Trophoblast cell (in vitro differentiated cells and primary cell): ENCODE data around the gene CNN2. TPM values are rescaled to one million over a fixed set of nuclear protein-coding genes. Genes with fewer than 3 reads are reported as not detected.

Experiments
- DNase-seq, 2 donors: peaks; one replicate each; pipeline ENCODE4 v3.0.0-alpha.2; 2016
- H2AFZ ChIP-seq: 2 replicates; pipeline ENCODE4 v1.6.1; 2013; ENCODE audit warnings: low read length, moderate library complexity, mild to moderate bottlenecking; ENCODE audit not compliant: insufficient read depth, poor library complexity
- H2AK5ac ChIP-seq: 2 replicates; pipeline ENCODE4 v1.6.1; 2013; ENCODE audit warnings: mild to moderate bottlenecking, low read length
- H2BK120ac ChIP-seq: 2 replicates; pipeline ENCODE4 v1.6.1; 2013; ENCODE audit warnings: low read length, mild to moderate bottlenecking, moderate library complexity; ENCODE audit not compliant: insufficient read depth, poor library complexity
- H2BK12ac ChIP-seq: 2 replicates; pipeline ENCODE4 v1.6.1; 2013; ENCODE audit warnings: mild to moderate bottlenecking, low read length, moderate library complexity
- H2BK5ac ChIP-seq: 2 replicates; pipeline ENCODE4 v1.6.1; 2013; ENCODE audit warnings: low read length, low read depth, moderate library complexity, mild to moderate bottlenecking; ENCODE audit not compliant: poor library complexity
- H3K14ac ChIP-seq: 2 replicates; pipeline ENCODE4 v1.6.1; 2013; ENCODE audit warnings: mild to moderate bottlenecking, low read length
- H3K18ac ChIP-seq: 2 replicates; pipeline ENCODE4 v1.6.1; 2013; ENCODE audit warnings: mild to moderate bottlenecking, low read length
- H3K23ac ChIP-seq: 2 replicates; pipeline ENCODE4 v1.6.1; 2013; ENCODE audit warnings: low read length
- H3K27ac ChIP-seq: 2 replicates; pipeline ENCODE4 v1.5.1; 2013; ENCODE audit warnings: low read depth, mild to moderate bottlenecking, inconsistent platforms, low read length, moderate library complexity
- H3K27me3 ChIP-seq: 2 replicates; pipeline ENCODE4 v1.6.1; 2013; ENCODE audit warnings: inconsistent platforms, mild to moderate bottlenecking, low read length, moderate library complexity; ENCODE audit not compliant: insufficient read depth
- H3K36me3 ChIP-seq, 2 experiments: 1 replicate in 1 of 2; 2 replicates in 1 of 2; pipeline ENCODE4 v1.6.1; 2013; ENCODE audit warnings: low read length in 2 of 2, mild to moderate bottlenecking in 2 of 2, moderate library complexity in 1 of 2; ENCODE audit not compliant: insufficient read depth in 2 of 2, control insufficient read depth in 1 of 2
- H3K4ac ChIP-seq: 2 replicates; pipeline ENCODE4 v1.6.1; 2013; ENCODE audit warnings: low read depth, mild to moderate bottlenecking, low read length, moderate library complexity
- H3K4me1 ChIP-seq, 2 experiments: 1 replicate in 1 of 2; 2 replicates in 1 of 2; pipeline ENCODE4 v1.6.1; 2013; ENCODE audit warnings: low read length in 2 of 2, mild to moderate bottlenecking in 2 of 2, moderate library complexity in 1 of 2; ENCODE audit not compliant: insufficient read depth in 2 of 2, control insufficient read depth in 1 of 2
- H3K4me2 ChIP-seq: 2 replicates; pipeline ENCODE4 v1.6.1; 2013; ENCODE audit warnings: inconsistent platforms, mild to moderate bottlenecking, low read length, moderate library complexity
- H3K4me3 ChIP-seq: 2 replicates; pipeline ENCODE4 v1.5.1; 2013; ENCODE audit warnings: mild to moderate bottlenecking, low read depth, low read length, inconsistent platforms
- H3K79me1 ChIP-seq: one replicate; pipeline ENCODE4 v1.6.1; 2013; ENCODE audit warnings: low read length
- H3K79me2 ChIP-seq: 2 replicates; pipeline ENCODE4 v1.6.1; 2013; ENCODE audit warnings: low read length, mild to moderate bottlenecking; ENCODE audit not compliant: control insufficient read depth, insufficient read depth, poor library complexity
- H3K9ac ChIP-seq: 2 replicates; pipeline ENCODE4 v1.6.1; 2013; ENCODE audit warnings: mild to moderate bottlenecking, low read length
- H3K9me3 ChIP-seq: 2 replicates; pipeline ENCODE4 v1.6.1; 2013; ENCODE audit warnings: low read depth, mild to moderate bottlenecking, control low read depth, inconsistent platforms, low read length; ENCODE audit not compliant: insufficient read depth
- H4K12ac ChIP-seq: 2 replicates; pipeline ENCODE4 v1.6.1; 2013; ENCODE audit warnings: low read depth, mild to moderate bottlenecking, low read length, moderate library complexity
- H4K8ac ChIP-seq: 2 replicates; pipeline ENCODE4 v1.6.1; 2013; ENCODE audit warnings: low read depth, mild to moderate bottlenecking, low read length, moderate library complexity
- H4K91ac ChIP-seq: one replicate; pipeline ENCODE4 v1.6.1; 2013; ENCODE audit warnings: low read depth, mild to moderate bottlenecking, low read length, moderate library complexity
- WGBS: extraction: QIAGEN DNeasy Blood & Tissue Kit; methylation state at CpG from one replicate; pipeline ENCODE4 v1.1.7; 2013; ENCODE audit warnings: missing lambda C conversion rate; ENCODE audit not compliant: insufficient read length, insufficient coverage; ENCODE audit errors: extremely low coverage; 5-methylcytosine and 5-hydroxymethylcytosine counted together
- polyA plus RNA-seq: library from polyadenylated mRNA; stranded (reverse); fragments of 200-250 nt; gene quantifications from 2 replicates; pipeline ENCODE4 v1.2.3, GENCODE V29; 2013

The CNN2 gene
- 349 and 351 TPM in 2 replicates for polyA plus RNA-seq

- H4K8ac ChIP-seq = peak within 1 kb of the TSS; percentile 98
- peak within 1 kb of the TSS; percentile 100 for H2BK5ac ChIP-seq
- peak within 1 kb of the TSS; percentile 98 for H4K91ac ChIP-seq
- DNase-seq = peak; percentile 72 to 84
- H3K27me3 ChIP-seq = no peaks in the 10 kb centered on the region
- peak within 1 kb of the TSS; percentile 97 for H3K27ac ChIP-seq
- peaks cover 0 to 11% of the 10 kb centered on the region in 2 experiments for H3K4me1 ChIP-seq
- peak within 1 kb of the TSS; percentile 97 for H3K4me3 ChIP-seq
- peak within 1 kb of the TSS; percentile 82 for H2BK12ac ChIP-seq
- peak within 1 kb of the TSS; percentile 100 for H3K4ac ChIP-seq
- no CpG with 5 or more reads among the region's 63 CpGs for WGBS
- peak within 1 kb of the TSS; percentile 98 for H2BK120ac ChIP-seq
- peak within 1 kb of the TSS; percentile 89 for H2AFZ ChIP-seq
- H3K79me1 ChIP-seq = peaks cover 27% of the 10 kb centered on the region
- peaks cover 12% of the 10 kb centered on the region in 2 experiments for H3K36me3 ChIP-seq
- peak within 1 kb of the TSS; percentile 97 for H3K18ac ChIP-seq
- H3K4me2 ChIP-seq = peak within 1 kb of the TSS; percentile 90
- peak within 1 kb of the TSS; percentile 99 for H3K9ac ChIP-seq
- peak within 1 kb of the TSS; percentile 96 for H4K12ac ChIP-seq
- H3K14ac ChIP-seq = peak within 1 kb of the TSS; percentile 97
- H3K79me2 ChIP-seq = peaks cover 34% of the 10 kb centered on the region
- H3K9me3 ChIP-seq = peaks cover 4% of the 10 kb centered on the region
- peak within 1 kb of the TSS; percentile 97 for H2AK5ac ChIP-seq
- H3K23ac ChIP-seq = no peak within 1 kb of the TSS
Measured at GRCh38 chr19:1025960-1026782, at the start of gene CNN2. CNN2 (plus strand) TSS chr19:1026608; CDS start chr19:1026662, 54 bp downstream.

GRCh38 chr19:977058-977464, 49.3 kb upstream of the CNN2 start:
- H3K4ac ChIP-seq = no peak overlapping the region
- H3K23ac ChIP-seq = no peak overlapping the region
- no peak overlapping the region for H3K4me3 ChIP-seq
- DNase-seq = peak; percentile 98
- H3K4me1 ChIP-seq = peaks cover 29% of the 10 kb centered on the region in 2 experiments
- H3K79me1 ChIP-seq = peaks cover 16% of the 10 kb centered on the region
- H3K4me2 ChIP-seq = no peak overlapping the region
- H3K27me3 ChIP-seq = no peaks in the 10 kb centered on the region
- no peak overlapping the region for H4K8ac ChIP-seq
- H4K91ac ChIP-seq = peak overlapping the region; percentile 0
- H2BK5ac ChIP-seq = no peak overlapping the region
- H3K9ac ChIP-seq = no peak overlapping the region
- WGBS = no CpG with 5 or more reads among the region's 24 CpGs
- H3K18ac ChIP-seq = no peak overlapping the region
- no peak overlapping the region for H2BK12ac ChIP-seq
- H2AK5ac ChIP-seq = no peak overlapping the region
- no peak overlapping the region for H2AFZ ChIP-seq
- H3K79me2 ChIP-seq = peaks cover 12% of the 10 kb centered on the region
- peak overlapping the region; percentile 48 for H3K27ac ChIP-seq
- H4K12ac ChIP-seq = no peak overlapping the region
- H2BK120ac ChIP-seq = no peak overlapping the region
- no peak overlapping the region for H3K14ac ChIP-seq
- H3K36me3 ChIP-seq = peaks cover 34 to 39% of the 10 kb centered on the region in 2 experiments
- H3K9me3 ChIP-seq = no peaks in the 10 kb centered on the region

GRCh38 chr19:979318-979741, 47.1 kb upstream of the CNN2 start:
- H3K18ac ChIP-seq = peak overlapping the region; percentile 62
- no CpG with 5 or more reads among the region's 19 CpGs for WGBS
- H4K91ac ChIP-seq = peak overlapping the region; percentile 96
- peak overlapping the region; percentile 98 for H2AK5ac ChIP-seq
- peak overlapping the region; percentile 62 for H2BK120ac ChIP-seq
- peaks cover 12% of the 10 kb centered on the region for H3K79me2 ChIP-seq
- H3K79me1 ChIP-seq = peaks cover 26% of the 10 kb centered on the region
- peak; percentile 75 to 76 for DNase-seq
- peaks cover 22 to 32% of the 10 kb centered on the region in 2 experiments for H3K4me1 ChIP-seq
- H3K14ac ChIP-seq = peak overlapping the region; percentile 97
- peak overlapping the region; percentile 57 for H4K12ac ChIP-seq
- peak overlapping the region; percentile 37 for H3K4me2 ChIP-seq
- no peaks in the 10 kb centered on the region for H3K9me3 ChIP-seq
- H3K36me3 ChIP-seq = peaks cover 15 to 21% of the 10 kb centered on the region in 2 experiments
- H3K4ac ChIP-seq = peak overlapping the region; percentile 35
- peak overlapping the region; percentile 34 for H2BK12ac ChIP-seq
- peak overlapping the region; percentile 55 for H4K8ac ChIP-seq
- H3K9ac ChIP-seq = peak overlapping the region; percentile 5
- H2BK5ac ChIP-seq = peak overlapping the region; percentile 70
- H3K27ac ChIP-seq = peak overlapping the region; percentile 96
- no peak overlapping the region for H2AFZ ChIP-seq
- H3K4me3 ChIP-seq = peak overlapping the region; percentile 8
- no peaks in the 10 kb centered on the region for H3K27me3 ChIP-seq
- H3K23ac ChIP-seq = no peak overlapping the region

GRCh38 chr19:980133-980998, 46.0 kb upstream of the CNN2 start:
- Histone ChIP-seq H2BK120ac (peak overlapping the region; percentile 88), H2AK5ac (peak overlapping the region; percentile 95), H3K23ac (no peak overlapping the region), H3K9me3 (no peaks in the 10 kb centered on the region), H3K4me2 (peak overlapping the region; percentile 48), H3K27ac (peak overlapping the region; percentile 98), H3K4me1 (peaks cover 21 to 27% of the 10 kb centered on the region in 2 experiments), H2BK5ac (peak overlapping the region; percentile 95), H3K9ac (peak overlapping the region; percentile 35), H3K36me3 (peaks cover 8 to 11% of the 10 kb centered on the region in 2 experiments), H4K91ac (peak overlapping the region; percentile 95), H2BK12ac (peak overlapping the region; percentile 90), H3K4ac (peak overlapping the region; percentile 91), H4K12ac (peak overlapping the region; percentile 54), H3K4me3 (no peak overlapping the region), H3K79me1 (peaks cover 26% of the 10 kb centered on the region), H3K14ac (peak overlapping the region; percentile 92), H4K8ac (peak overlapping the region; percentile 86), H2AFZ (peak overlapping the region; percentile 69), H3K18ac (peak overlapping the region; percentile 81), H3K79me2 (peaks cover 14% of the 10 kb centered on the region), H3K27me3 (no peaks in the 10 kb centered on the region)
- peak; percentile 86 to 87 for DNase-seq
- no CpG with 5 or more reads among the region's 32 CpGs for WGBS
